Activated T-helper 2 cell treated with anti-CD3 and anti-CD28 coated beads, Interferon-gamma antibody, Interleukin-2, Interleukin-4, amounts not matched to agents 10 μg/mL and 5 μg/mL and 100 μg/mL, durations not matched to agents 14 hours and 24 hours and 36 hours (primary cell): ENCODE results near the gene NR2F2. TPM values are rescaled to one million over a fixed set of nuclear protein-coding genes. Genes with fewer than 3 reads are reported as not detected.

Experiments used
- DNase-seq: peaks from one replicate; pipeline ENCODE4 v3.0.0; 2021; ENCODE audit warnings: low spot score
- H3K27ac Mint-ChIP-seq: one replicate; pipeline ENCODE4 v1.8.0; 2021; ENCODE audit warnings: mixed read lengths
- H3K27me3 Mint-ChIP-seq: one replicate; pipeline ENCODE4 v1.8.0; 2021; ENCODE audit warnings: low read depth, mixed read lengths
- H3K36me3 Mint-ChIP-seq: one replicate; pipeline ENCODE4 v1.8.0; 2021; ENCODE audit warnings: low read depth, mixed read lengths
- H3K4me1 Mint-ChIP-seq: one replicate; pipeline ENCODE4 v1.8.0; 2021; ENCODE audit warnings: low read depth, mixed read lengths
- H3K4me3 Mint-ChIP-seq: one replicate; pipeline ENCODE4 v1.8.0; 2021; ENCODE audit warnings: low read depth, mild to moderate bottlenecking, moderate library complexity, mixed read lengths
- H3K9me3 Mint-ChIP-seq: one replicate; pipeline ENCODE4 v1.8.0; 2021; ENCODE audit warnings: mixed read lengths
- intact Hi-C: fragments of 100-400 bp; cut with micrococcal nuclease; formaldehyde crosslinking; loops from one replicate; pipeline ENCODE4 v1.15.1; 2023
- total RNA-seq: library from RNA; stranded (reverse); gene quantifications from 2 replicates; pipeline ENCODE4 v1.2.3, GENCODE V29; 2022

Gene NR2F2
- total RNA-seq: not detected in 2 replicates

DNA sequence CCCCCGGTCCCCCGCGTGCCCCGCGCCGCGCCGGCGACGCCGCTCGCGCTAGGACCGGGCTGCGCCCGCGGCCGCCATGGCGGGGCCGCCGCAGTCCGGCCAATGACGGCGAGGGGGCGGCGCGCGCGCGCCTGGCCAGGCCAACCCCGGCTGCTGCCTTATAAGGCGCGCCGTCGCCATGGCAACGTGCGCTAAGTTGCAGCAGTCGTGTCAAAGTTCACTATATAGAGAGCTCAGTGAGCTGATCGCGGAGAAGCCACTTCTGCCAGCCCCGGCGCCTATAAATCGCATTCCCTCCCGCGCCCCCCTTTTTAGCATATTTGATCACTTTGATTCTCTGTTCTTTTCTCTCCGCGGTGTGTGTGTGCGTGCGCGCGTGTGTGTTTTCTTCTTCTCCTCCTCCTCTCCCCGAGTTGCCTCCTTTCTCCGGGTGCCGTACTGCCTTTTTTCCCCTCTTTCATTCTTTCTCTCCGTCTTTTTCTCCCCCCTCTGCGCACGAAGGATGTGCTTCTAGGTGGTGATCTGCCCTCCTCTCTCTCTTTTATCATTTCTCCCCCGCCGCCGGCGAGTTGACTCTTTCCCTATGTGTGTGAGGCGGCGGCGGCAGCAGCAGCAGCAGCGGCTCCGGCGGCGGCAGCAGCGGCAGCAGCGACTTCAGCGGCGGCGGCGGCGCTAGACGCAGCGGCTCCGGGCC, at the start of gene NR2F2:
NR2F2 (plus strand) TSS at position 251 of the 694 bp plus-strand sequence. CDS start 1,406 bp downstream, outside the sequence.
- H3K4me3 Mint-ChIP-seq: peak within 1 kb of the TSS; percentile 81
- intact Hi-C loops: loop anchor here (10.0 kb wide), 1 partner anchor 276 kb away; no protein-coding TSS in a partner anchor
- peaks cover 75% of the 10 kb centered on the region for H3K27me3 Mint-ChIP-seq
- no peaks in the 10 kb centered on the region for H3K9me3 Mint-ChIP-seq
- peak within 1 kb of the TSS; percentile 23 for H3K27ac Mint-ChIP-seq
- peak; percentile 52 for DNase-seq
- H3K4me1 Mint-ChIP-seq: peaks cover 10% of the 10 kb centered on the region
- H3K36me3 Mint-ChIP-seq: peaks cover 4% of the 10 kb centered on the region

DNA sequence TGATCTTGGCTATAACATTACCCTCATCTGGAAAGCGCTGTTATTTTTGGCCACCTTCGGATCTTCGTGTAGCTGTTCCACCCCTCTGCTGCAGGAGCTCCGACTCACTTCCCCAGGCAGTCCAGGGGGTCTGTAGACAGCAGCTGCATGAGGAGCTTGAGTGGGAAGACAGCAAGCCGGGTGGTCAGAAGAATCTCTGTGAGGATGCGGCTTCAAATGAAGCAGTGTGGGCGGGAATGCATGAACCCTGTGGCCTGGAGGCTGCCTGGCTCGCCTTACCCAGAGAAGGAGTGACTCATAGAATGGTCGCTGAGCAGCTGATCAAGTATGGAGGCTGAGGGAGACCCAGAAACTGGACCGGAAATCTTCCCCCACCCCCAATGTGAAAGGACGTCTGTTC, 45.2 kb upstream of the NR2F2 start:
- intact Hi-C loops: no loop called here
- Mint-ChIP-seq H3K4me3 (no peak overlapping the region), H3K9me3 (peaks cover 12% of the 10 kb centered on the region), H3K36me3 (no peaks in the 10 kb centered on the region), H3K4me1 (no peaks in the 10 kb centered on the region), H3K27ac (no peak overlapping the region), H3K27me3 (no peaks in the 10 kb centered on the region)
- DNase-seq: no peak

DNA sequence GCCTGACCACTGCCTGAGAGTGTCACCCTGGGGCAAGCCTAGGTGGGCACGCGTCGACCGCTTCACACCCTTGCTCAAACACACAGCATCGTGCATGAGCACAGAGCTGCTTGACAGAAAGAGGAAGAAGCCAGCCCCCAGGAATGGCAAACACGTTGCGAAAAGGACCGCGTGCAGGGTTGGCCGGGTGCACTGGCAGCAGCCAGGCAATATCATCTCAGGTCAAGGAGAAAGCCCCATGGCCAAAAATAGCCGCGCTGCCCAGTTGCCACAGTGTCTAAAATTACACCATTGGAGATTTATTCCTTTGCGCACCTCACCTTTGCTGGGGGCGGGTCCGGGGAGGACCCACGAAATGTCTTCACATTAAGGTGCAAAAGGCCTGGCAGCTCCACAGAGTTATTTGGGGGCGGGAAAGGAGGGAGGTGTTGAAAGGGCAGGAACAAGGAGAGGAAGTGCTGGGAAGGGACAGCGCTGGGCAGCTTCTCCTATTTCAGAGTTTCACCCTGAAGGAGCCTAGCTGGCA, 44.7 kb upstream of the NR2F2 start:
- H3K27me3 Mint-ChIP-seq: no peaks in the 10 kb centered on the region
- no peak overlapping the region for H3K4me3 Mint-ChIP-seq
- H3K27ac Mint-ChIP-seq: no peak overlapping the region

DNA sequence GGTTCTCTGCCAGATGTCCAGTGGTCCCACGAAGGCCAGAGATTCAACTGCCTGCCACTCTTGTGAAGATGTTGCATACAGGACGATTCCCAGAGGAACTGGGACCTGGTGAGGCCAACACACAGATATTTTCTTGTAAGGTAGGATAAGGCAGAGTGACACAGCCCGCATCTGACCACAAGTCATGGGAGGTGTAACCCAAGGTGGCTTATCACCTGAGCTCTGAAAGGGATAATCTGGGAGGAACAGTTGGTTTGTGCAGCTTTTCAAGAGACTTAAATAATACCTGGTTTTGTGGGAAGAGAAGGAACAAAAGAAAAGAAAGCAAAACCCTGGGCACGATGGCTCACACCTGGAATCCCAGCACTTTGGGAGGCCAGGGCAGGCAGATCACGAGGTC, 39.8 kb upstream of the NR2F2 start:
- H3K9me3 Mint-ChIP-seq: no peaks in the 10 kb centered on the region
- no peaks in the 10 kb centered on the region for H3K27me3 Mint-ChIP-seq
- no peak overlapping the region for H3K4me3 Mint-ChIP-seq
- H3K4me1 Mint-ChIP-seq: no peaks in the 10 kb centered on the region
- intact Hi-C loops: no loop called here
- no peak for DNase-seq
- no peaks in the 10 kb centered on the region for H3K36me3 Mint-ChIP-seq
- no peak overlapping the region for H3K27ac Mint-ChIP-seq

More for the DNA sequence above, 44.7 kb upstream of the NR2F2 start:
- Mint-ChIP-seq H3K9me3 (peaks cover 12% of the 10 kb centered on the region), H3K36me3 (no peaks in the 10 kb centered on the region), H3K4me1 (no peaks in the 10 kb centered on the region)
- DNase-seq: no peak
- intact Hi-C loops: no loop called here

DNA sequence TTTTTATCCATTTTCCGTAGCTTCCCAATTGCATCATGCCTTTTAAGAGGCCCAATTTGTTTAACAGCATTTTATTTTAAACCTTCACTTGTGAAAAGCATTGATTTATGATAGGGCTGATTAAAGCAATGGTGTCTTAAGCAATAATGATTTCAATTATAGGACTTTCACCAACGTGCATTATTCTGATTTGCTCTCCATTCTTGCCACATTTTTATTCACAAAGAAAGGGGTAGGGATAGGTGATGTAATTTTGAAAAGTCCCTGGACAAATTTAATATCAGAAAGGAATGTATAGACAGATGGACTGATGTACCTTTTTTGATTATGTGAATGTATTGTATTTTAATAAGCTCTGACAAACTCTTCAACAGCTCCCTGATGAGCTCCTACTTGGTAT, 37.9 kb upstream of the NR2F2 start:
- Mint-ChIP-seq H3K4me1 (no peaks in the 10 kb centered on the region), H3K36me3 (no peaks in the 10 kb centered on the region), H3K4me3 (no peak overlapping the region), H3K27me3 (no peaks in the 10 kb centered on the region), H3K27ac (no peak overlapping the region), H3K9me3 (peaks cover 3% of the 10 kb centered on the region)
- no peak for DNase-seq
- intact Hi-C loops: no loop called here

DNA sequence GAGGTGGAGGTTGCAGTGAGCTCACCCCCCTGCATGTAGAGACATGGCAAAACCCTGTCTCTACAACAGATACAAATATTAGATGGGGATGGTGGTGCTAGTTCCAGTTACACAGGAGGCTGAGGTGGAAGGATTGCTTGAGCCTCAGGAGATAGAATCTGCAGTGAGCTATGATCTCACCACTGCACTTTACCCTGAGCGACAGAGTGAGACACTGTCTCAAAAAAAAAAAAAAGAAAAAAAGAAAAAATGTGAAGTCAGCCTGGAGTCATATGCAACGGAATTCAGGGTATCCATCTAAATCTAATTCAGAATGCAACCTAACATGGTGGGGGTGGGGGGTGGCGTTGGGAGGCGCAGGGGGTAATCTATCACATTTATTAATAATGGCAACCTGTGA, 37.1 kb upstream of the NR2F2 start:
- Mint-ChIP-seq H3K36me3 (no peaks in the 10 kb centered on the region), H3K27me3 (no peaks in the 10 kb centered on the region), H3K4me1 (no peaks in the 10 kb centered on the region), H3K9me3 (peaks cover 8% of the 10 kb centered on the region), H3K27ac (no peak overlapping the region), H3K4me3 (no peak overlapping the region)
- intact Hi-C loops: no loop called here
- no peak for DNase-seq

DNA sequence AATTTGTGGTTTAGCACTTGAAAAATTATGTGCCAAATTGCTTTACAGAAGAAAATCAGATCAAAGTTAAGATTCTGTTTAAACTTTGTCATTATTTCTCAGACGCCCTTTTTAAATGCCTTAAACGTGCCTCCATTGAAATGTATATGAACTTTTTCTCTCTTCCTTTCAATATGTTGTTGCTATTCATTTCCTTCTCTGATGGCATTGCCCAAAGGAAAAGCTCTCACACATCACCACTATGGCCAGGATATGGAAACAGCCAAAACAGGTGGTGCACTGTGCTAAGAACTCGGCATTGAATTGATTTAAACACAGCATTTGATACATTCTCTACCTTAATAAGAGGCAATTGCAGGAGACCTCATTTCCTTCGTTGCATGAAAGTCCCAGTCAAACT, 35.7 kb upstream of the NR2F2 start:
- no peak for DNase-seq
- no peak overlapping the region for H3K4me3 Mint-ChIP-seq
- H3K27ac Mint-ChIP-seq: no peak overlapping the region
- H3K4me1 Mint-ChIP-seq: no peaks in the 10 kb centered on the region
- H3K36me3 Mint-ChIP-seq: no peaks in the 10 kb centered on the region
- H3K27me3 Mint-ChIP-seq: no peaks in the 10 kb centered on the region
- intact Hi-C loops: no loop called here
- peaks cover 8% of the 10 kb centered on the region for H3K9me3 Mint-ChIP-seq

DNA sequence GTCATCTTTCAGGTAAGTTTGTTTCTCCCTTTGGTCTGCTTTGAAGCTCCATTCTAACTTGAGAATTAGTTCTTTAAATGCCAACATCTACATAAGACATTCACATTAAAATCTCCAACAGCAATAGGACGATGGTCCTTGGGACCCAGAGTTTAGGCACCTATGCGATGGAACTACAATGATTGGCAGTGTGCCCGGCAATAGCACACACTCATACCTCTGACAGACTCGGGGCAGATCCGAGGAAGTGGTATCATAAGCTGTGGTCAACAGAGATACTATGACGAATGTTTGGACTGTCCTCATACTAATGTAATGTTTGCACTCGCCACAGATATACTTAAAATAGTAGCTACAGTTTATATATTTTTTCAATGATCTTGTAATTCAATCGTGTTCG, 34.2 kb upstream of the NR2F2 start:
- Mint-ChIP-seq H3K4me3 (no peak overlapping the region), H3K27ac (no peak overlapping the region), H3K27me3 (no peaks in the 10 kb centered on the region), H3K36me3 (no peaks in the 10 kb centered on the region), H3K9me3 (peaks cover 8% of the 10 kb centered on the region), H3K4me1 (no peaks in the 10 kb centered on the region)
- DNase-seq: no peak
- intact Hi-C loops: no loop called here

DNA sequence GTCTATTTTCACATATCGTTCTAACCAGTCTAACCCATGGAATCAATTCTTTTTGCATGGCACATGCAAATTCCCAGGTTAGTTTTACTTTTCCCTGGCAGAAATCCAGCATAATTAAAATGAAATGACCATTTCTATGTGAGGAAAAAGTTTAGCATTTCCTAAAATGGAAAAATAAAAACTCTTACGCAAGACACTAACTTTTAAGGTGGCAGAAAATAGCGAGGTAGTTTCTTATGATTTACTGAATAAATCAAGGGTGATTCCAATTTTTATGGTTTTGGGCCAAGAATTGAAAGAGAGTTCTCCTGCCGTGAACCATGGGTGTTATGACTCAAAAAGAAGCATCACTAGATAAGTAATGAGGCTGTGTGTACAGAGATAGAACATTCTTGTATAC, 32.7 kb upstream of the NR2F2 start:
- Mint-ChIP-seq H3K9me3 (peaks cover 8% of the 10 kb centered on the region), H3K36me3 (no peaks in the 10 kb centered on the region), H3K27me3 (no peaks in the 10 kb centered on the region), H3K4me1 (no peaks in the 10 kb centered on the region), H3K27ac (no peak overlapping the region), H3K4me3 (no peak overlapping the region)
- no peak for DNase-seq
- intact Hi-C loops: no loop called here

DNA sequence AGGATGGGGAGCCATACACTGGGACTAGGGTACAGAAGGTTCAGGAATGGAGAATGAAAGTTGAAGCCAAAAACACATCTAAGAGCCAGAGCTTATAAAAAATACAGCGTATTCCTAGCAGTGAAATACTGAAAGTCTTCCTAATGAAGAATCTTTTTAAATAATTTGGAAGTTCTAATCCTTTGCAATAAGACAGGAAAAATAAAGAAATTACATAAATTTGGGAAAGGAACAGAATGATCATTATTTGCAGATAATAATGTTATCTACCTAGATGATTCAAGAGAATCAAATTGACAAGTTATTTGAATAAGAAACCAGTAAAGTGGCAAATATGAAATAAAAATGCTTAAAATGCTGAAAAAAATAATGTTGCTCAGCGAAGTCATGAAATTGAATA, 32.3 kb upstream of the NR2F2 start:
- Mint-ChIP-seq H3K9me3 (peaks cover 8% of the 10 kb centered on the region), H3K4me3 (no peak overlapping the region), H3K27me3 (no peaks in the 10 kb centered on the region), H3K36me3 (no peaks in the 10 kb centered on the region), H3K4me1 (no peaks in the 10 kb centered on the region), H3K27ac (no peak overlapping the region)
- DNase-seq: no peak
- intact Hi-C loops: no loop called here

DNA sequence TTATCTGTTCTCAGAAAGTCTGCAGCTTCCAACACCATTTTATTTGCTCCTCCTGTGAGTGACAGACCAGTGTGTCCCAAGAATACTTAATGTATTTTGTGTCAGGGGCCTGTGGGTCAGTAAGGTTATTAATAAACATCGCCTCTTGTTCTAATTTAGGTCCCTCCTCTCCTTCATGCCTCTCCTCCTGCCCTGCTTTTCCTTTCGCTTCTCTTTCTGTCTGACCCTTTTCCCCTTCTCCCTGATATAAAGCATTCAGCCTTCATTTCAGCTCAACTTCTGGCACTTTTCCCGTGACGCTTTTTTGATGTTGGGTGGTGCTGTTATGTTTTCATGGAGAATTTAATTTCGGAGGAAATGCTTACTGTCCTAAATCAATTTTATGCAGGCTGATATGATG, 29.7 kb upstream of the NR2F2 start:
- H3K27me3 Mint-ChIP-seq: no peaks in the 10 kb centered on the region
- H3K9me3 Mint-ChIP-seq: peaks cover 8% of the 10 kb centered on the region
- intact Hi-C loops: no loop called here
- H3K27ac Mint-ChIP-seq: no peak overlapping the region
- no peaks in the 10 kb centered on the region for H3K36me3 Mint-ChIP-seq
- no peak for DNase-seq
- no peak overlapping the region for H3K4me3 Mint-ChIP-seq
- H3K4me1 Mint-ChIP-seq: no peaks in the 10 kb centered on the region

DNA sequence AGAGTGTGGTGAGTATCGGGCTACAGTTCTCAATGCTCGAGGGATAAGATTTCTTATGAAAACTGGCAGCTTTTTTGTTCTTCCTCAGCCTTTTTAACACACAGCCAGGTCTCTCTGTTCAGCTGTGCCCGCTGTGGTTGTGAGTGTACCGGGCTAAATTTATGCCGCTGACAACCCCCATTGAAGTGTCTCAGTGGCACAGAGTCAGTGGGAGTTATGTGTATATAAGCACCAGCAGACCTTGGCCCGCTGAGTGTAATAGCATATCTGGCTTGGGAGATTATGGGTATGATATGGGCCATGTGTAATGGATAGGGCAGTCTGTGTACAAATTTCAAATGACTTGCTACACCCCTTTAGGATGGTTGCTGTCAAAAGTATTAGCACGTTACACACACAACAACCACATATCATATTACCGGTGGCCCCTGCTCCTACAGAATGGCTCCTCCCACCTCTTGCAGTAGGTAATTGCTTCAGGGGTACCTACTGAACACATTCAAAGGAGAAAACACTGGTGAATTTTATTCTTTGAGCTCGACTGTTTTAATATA, 26.9 kb upstream of the NR2F2 start:
- Mint-ChIP-seq H3K9me3 (no peaks in the 10 kb centered on the region), H3K4me1 (no peaks in the 10 kb centered on the region), H3K27me3 (no peaks in the 10 kb centered on the region), H3K4me3 (no peak overlapping the region), H3K36me3 (no peaks in the 10 kb centered on the region), H3K27ac (no peak overlapping the region)
- no peak for DNase-seq
- intact Hi-C loops: no loop called here

DNA sequence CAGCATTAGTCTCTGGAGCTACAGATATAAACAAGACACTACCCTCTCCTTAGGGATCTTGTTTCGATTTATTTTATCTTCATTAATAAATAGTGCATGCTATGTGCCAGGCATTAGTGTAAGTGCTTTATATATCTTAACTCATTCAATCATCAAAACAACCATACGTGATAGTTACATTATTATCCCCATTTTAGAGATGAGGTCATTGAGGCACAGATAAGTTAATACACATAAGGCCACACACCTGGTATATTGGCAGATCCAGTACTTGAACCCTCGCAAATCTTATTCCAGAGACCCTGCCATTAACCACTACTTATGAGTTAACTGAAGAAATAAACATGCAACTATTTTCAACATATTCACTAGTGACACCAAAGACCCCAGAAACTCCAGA, 25.7 kb upstream of the NR2F2 start:
- no peaks in the 10 kb centered on the region for H3K36me3 Mint-ChIP-seq
- no peaks in the 10 kb centered on the region for H3K4me1 Mint-ChIP-seq
- H3K27me3 Mint-ChIP-seq: no peaks in the 10 kb centered on the region
- no peaks in the 10 kb centered on the region for H3K9me3 Mint-ChIP-seq
- no peak for DNase-seq
- H3K27ac Mint-ChIP-seq: no peak overlapping the region
- H3K4me3 Mint-ChIP-seq: no peak overlapping the region
- intact Hi-C loops: no loop called here
